Measurements from ENCODE around the gene MAK. TPM values are rescaled to one million over a fixed set of nuclear protein-coding genes. Genes with fewer than 3 reads are reported as not detected.
A peak's percentile ranks its signal among the peaks of the same experiment; 100 is the strongest.

MAK gene
- total and polyA plus RNA-seq, 2 of the 13 experiments (the other 11 are each of a cell fraction or from before 2014, with no cell fraction given): 0.04 TPM; not detected in 1

DNA sequence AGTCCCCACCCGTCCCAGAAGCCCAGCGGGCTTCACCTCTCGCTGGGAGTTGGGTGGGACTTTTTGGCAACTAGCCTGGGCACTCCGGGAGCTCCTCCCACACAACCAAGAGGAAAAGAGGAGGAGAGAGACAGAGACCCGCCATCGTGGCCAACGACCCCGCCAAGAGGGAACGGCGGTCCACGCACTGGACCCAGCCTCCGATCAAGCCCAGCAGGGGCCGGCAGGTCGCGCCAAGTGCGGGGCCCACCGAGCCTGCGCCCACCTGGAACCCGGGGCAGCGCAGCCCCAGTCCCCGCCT, 118.4 kb downstream of the MAK start:
- H3K4me3 ChIP-seq (replicated peaks in 1 of 3; ENCODE audit: insufficient read depth in 1 of 3, low read depth in 2 of 3, low read length in 3 of 3): peak overlapping the region; percentile 56 to 76 (median 70)
- no peak for DNase-seq (ENCODE audit: low spot score)
- peak overlapping the region; percentile 75 for H3K4me2 ChIP-seq (ENCODE audit: low read depth, low read length)
- no peaks in the 10 kb centered on the region for H4K20me1 ChIP-seq (ENCODE audit: insufficient read depth, low read length)
- intact Hi-C loops (cut with micrococcal nuclease; ENCODE audit: unreplicated experiment) (no loop called here), in situ Hi-C loops (cut with HindIII; ENCODE audit: extremely low pct_ligation_motif_present, low pct_unique_long_range_greater_than_20kb) (no loop called here)
- peaks cover 18% of the 10 kb centered on the region for H3K79me2 ChIP-seq (ENCODE audit: insufficient read depth, low read length)
- ATAC-seq: no peak
- H2AFZ ChIP-seq (ENCODE audit: low read length): no peak overlapping the region
- FAIRE-seq: no peak
- WGBS (ENCODE audit: low lambda C conversion rate): 34% methylated on average over 17 of the region's 21 CpGs
- BruUV-seq (replicated peaks): no TSS peak
- peaks cover 27% of the 10 kb centered on the region for H3K4me1 ChIP-seq (ENCODE audit: insufficient read depth, low read length)
- no peaks in the 10 kb centered on the region for H3K27me3 ChIP-seq (ENCODE audit: control insufficient read depth in 1 of 2, insufficient read depth in 2 of 2, low read length in 2 of 2)
- CTCF ChIA-PET (ENCODE audit: low intra/inter-chr PET ratio, low total read pairs): no interaction called here
- peaks cover 15% of the 10 kb centered on the region for H3K9me3 ChIP-seq (ENCODE audit: low read length)
- H3K9ac ChIP-seq (ENCODE audit: insufficient read depth, low read depth, low read length): peak overlapping the region; percentile 83
- peak overlapping the region; percentile 95 for H3K27ac ChIP-seq (ENCODE audit: extremely low read length, insufficient read depth, low read length)
- POLR2A ChIA-PET: interaction anchor here (0.7 to 6.6 kb wide), 10 partner anchors 9 to 242 kb away, joined by 3 to 332 read pairs (median 23); partner anchors contain the start of genes C6orf52, PAK1IP1 and TMEM14B
- H3K36me3 ChIP-seq (replicated peaks in 1 of 2; ENCODE audit: control insufficient read depth in 1 of 2, insufficient read depth in 2 of 2, low read length in 2 of 2): peaks cover 3% of the 10 kb centered on the region in 2 experiments; a peak in 4 of 5 replicates
- peak; percentile 25; the same call in 1 of the 2 replicates for TF ChIP-seq EEA1 (CRISPR knock-in tag; IDR thresholded peaks at IDR 0.05; ENCODE audit: borderline replicate concordance)
- TF ChIP-seq ZNF543 (CRISPR knock-in tag; IDR thresholded peaks at IDR 0.05): 0 out of 2 replicates have a peak, but pooled peaks have one; percentile 67
- TF ChIP-seq ELF4 (CRISPR knock-in tag; IDR thresholded peaks at IDR 0.05; ENCODE audit: borderline replicate concordance): no peak
- no peak for TF ChIP-seq ZNF362 (CRISPR knock-in tag; IDR thresholded peaks at IDR 0.05; ENCODE audit: borderline replicate concordance)
- no peak for TF ChIP-seq PITX1 (CRISPR knock-in tag; IDR thresholded peaks at IDR 0.05)
- peak; percentile 43; the same call in 1 of the 2 replicates for TF ChIP-seq ZNF788 (CRISPR knock-in tag; IDR thresholded peaks at IDR 0.05; ENCODE audit: borderline replicate concordance)
- no peak for TF ChIP-seq HOXA9 (CRISPR knock-in tag; IDR thresholded peaks at IDR 0.05; ENCODE audit: borderline replicate concordance)
- TF ChIP-seq ZNF44 (CRISPR knock-in tag; IDR thresholded peaks at IDR 0.05): peak; percentile 75; the same call in 1 of the 2 replicates
- TF ChIP-seq ZNF205 (CRISPR knock-in tag; IDR thresholded peaks at IDR 0.05): no peak
- TF ChIP-seq MTA3 (CRISPR knock-in tag; IDR thresholded peaks at IDR 0.05): no peak
- TF ChIP-seq, protein P1, sequence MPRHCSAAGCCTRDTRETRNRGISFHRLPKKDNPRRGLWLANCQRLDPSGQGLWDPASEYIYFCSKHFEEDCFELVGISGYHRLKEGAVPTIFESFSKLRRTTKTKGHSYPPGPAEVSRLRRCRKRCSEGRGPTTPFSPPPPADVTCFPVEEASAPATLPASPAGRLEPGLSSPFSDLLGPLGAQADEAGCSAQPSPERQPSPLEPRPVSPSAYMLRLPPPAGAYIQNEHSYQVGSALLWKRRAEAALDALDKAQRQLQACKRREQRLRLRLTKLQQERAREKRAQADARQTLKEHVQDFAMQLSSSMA (CRISPR knock-in tag; IDR thresholded peaks at IDR 0.05): no peak
- TF ChIP-seq POLR2A (IDR thresholded peaks at IDR 0.05; ENCODE audit: insufficient read depth in 1 of 2, low read depth in 2 of 2, low read length in 2 of 2): peak in 1 of 2 experiments; percentile 14; a peak in 1 of 4 replicates
- no peak for TF ChIP-seq ZNF296 (CRISPR knock-in tag; conservative IDR thresholded peaks at IDR 0.05)
- TF ChIP-seq ZNF546 (CRISPR knock-in tag; conservative IDR thresholded peaks at IDR 0.05): no peak
- TF ChIP-seq CAMTA2 (CRISPR knock-in tag; IDR thresholded peaks at IDR 0.05; ENCODE audit: borderline replicate concordance): no peak
- no peak for TF ChIP-seq TBL1XR1 (IDR thresholded peaks at IDR 0.05; ENCODE audit: borderline replicate concordance, low read length, partially characterized antibody)
- no peak for TF ChIP-seq TFE3 (CRISPR knock-in tag; IDR thresholded peaks at IDR 0.05)
- TF ChIP-seq ZNF343 (CRISPR knock-in tag; IDR thresholded peaks at IDR 0.05): no peak
- no peak for TF ChIP-seq TEAD2 (CRISPR knock-in tag; IDR thresholded peaks at IDR 0.05)
- no peak for TF ChIP-seq ZFP36 (IDR thresholded peaks at IDR 0.05; ENCODE audit: borderline replicate concordance, low read depth, low read length, partially characterized antibody)
- TF ChIP-seq MAZ (IDR thresholded peaks at IDR 0.05; ENCODE audit: borderline replicate concordance, low read depth, low read length): no peak
- 0 out of 2 replicates have a peak, but pooled peaks have one; percentile 41 for TF ChIP-seq MAZ (CRISPR knock-in tag; IDR thresholded peaks at IDR 0.05; ENCODE audit: low read depth)
